Endothelial cell (in vitro differentiated cells): ENCODE measurements around the gene IL12A. TPM values are rescaled to one million over a fixed set of nuclear protein-coding genes. Genes with fewer than 3 reads are reported as not detected.

Experiments
- DNase-seq: peaks from one replicate; pipeline ENCODE4 v3.0.0; 2021; ENCODE audit warnings: low spot score
- H3K27ac Mint-ChIP-seq: one replicate; pipeline ENCODE4 v1.8.0; 2021; ENCODE audit warnings: mixed read lengths, inconsistent platforms; ENCODE audit not compliant: unreplicated experiment
- H3K27me3 Mint-ChIP-seq: one replicate; pipeline ENCODE4 v1.8.0; 2021; ENCODE audit warnings: mild to moderate bottlenecking, moderate library complexity, mixed read lengths, inconsistent platforms; ENCODE audit not compliant: unreplicated experiment
- H3K36me3 Mint-ChIP-seq: one replicate; pipeline ENCODE4 v1.8.0; 2021; ENCODE audit warnings: mild to moderate bottlenecking, low read depth, mixed read lengths, inconsistent platforms; ENCODE audit not compliant: unreplicated experiment
- H3K4me1 Mint-ChIP-seq: one replicate; pipeline ENCODE4 v1.8.0; 2021; ENCODE audit warnings: mild to moderate bottlenecking, mixed read lengths, inconsistent platforms; ENCODE audit not compliant: unreplicated experiment
- H3K4me3 Mint-ChIP-seq: one replicate; pipeline ENCODE4 v1.8.0; 2021; ENCODE audit warnings: mild to moderate bottlenecking, mixed read lengths, inconsistent platforms; ENCODE audit not compliant: unreplicated experiment
- H3K9me3 Mint-ChIP-seq: one replicate; pipeline ENCODE4 v1.8.0; 2021; ENCODE audit warnings: mixed read lengths, inconsistent platforms; ENCODE audit not compliant: unreplicated experiment
- CTCF ChIP-seq: fragments of 200-600 bp; sonication (generic); IDR thresholded peaks from one replicate; pipeline ENCODE4 v1.5.0; 2021; ENCODE audit warnings: antibody characterized with exemption; ENCODE audit not compliant: unreplicated experiment
- total RNA-seq: library from RNA; stranded (reverse); fragmentation: NEBNext Ultra II Directional; extraction: Animal tissue kit (Norgen Biotek cat#: 25700); gene quantifications from one replicate; pipeline ENCODE4 v1.2.1, GENCODE V29; 2021; ENCODE audit not compliant: unreplicated experiment

Gene IL12A
- total RNA-seq, 1 donor from 2014 or later = 0.67 TPM

DNA sequence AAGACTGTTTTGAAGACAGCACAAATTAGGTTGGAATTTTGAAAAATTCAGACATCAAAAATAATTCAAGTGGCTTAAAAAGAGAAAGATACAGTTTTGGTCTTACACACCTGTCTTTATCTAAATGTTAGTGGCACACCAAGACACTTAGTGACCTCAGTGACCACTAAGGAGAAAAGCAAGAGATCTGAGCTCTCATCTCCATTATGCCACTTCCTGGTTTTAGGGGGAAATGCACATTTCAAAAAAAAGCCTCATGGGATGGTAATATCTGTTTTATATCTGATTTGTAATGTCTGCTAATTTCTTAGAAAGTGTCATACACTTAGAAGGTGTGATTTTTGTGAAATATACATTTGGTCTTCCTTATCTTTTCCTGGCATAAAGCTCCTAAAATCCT, 16.4 kb downstream of the IL12A start:
- no peak overlapping the region for H3K4me3 Mint-ChIP-seq
- H3K27ac Mint-ChIP-seq = no peak overlapping the region
- H3K36me3 Mint-ChIP-seq = no peaks in the 10 kb centered on the region
- peaks cover 5% of the 10 kb centered on the region for H3K27me3 Mint-ChIP-seq
- H3K4me1 Mint-ChIP-seq = no peaks in the 10 kb centered on the region
- no peak for DNase-seq
- no peaks in the 10 kb centered on the region for H3K9me3 Mint-ChIP-seq
- TF ChIP-seq CTCF = no peak

- H3K9me3 Mint-ChIP-seq = no peaks in the 10 kb centered on the region
Observed at GRCh38 chr3:160006282-160007163, 17.9 kb downstream of the IL12A start.

GRCh38 chr3:160008961-160009360, 20.3 kb downstream of the IL12A start:
- no peaks in the 10 kb centered on the region for H3K36me3 Mint-ChIP-seq
- H3K4me1 Mint-ChIP-seq = no peaks in the 10 kb centered on the region
- no peak overlapping the region for H3K4me3 Mint-ChIP-seq
- no peaks in the 10 kb centered on the region for H3K27me3 Mint-ChIP-seq
- no peak overlapping the region for H3K27ac Mint-ChIP-seq
- no peak for TF ChIP-seq CTCF
- H3K9me3 Mint-ChIP-seq = no peaks in the 10 kb centered on the region
- DNase-seq = no peak

More at GRCh38 chr3:160006282-160007163, 17.9 kb downstream of the IL12A start:
- Mint-ChIP-seq H3K27ac (no peak overlapping the region), H3K4me3 (no peak overlapping the region), H3K36me3 (no peaks in the 10 kb centered on the region), H3K4me1 (no peaks in the 10 kb centered on the region), H3K27me3 (peaks cover 5% of the 10 kb centered on the region)
- peak; percentile 52 for DNase-seq
- peak; percentile 53 for TF ChIP-seq CTCF

- no peak for TF ChIP-seq CTCF
- no peaks in the 10 kb centered on the region for H3K36me3 Mint-ChIP-seq
- H3K27me3 Mint-ChIP-seq = no peaks in the 10 kb centered on the region
- H3K9me3 Mint-ChIP-seq = no peaks in the 10 kb centered on the region
- no peak overlapping the region for H3K4me3 Mint-ChIP-seq
- no peak overlapping the region for H3K27ac Mint-ChIP-seq
- no peak for DNase-seq
- H3K4me1 Mint-ChIP-seq = peaks cover 2% of the 10 kb centered on the region
Observed at GRCh38 chr3:160009525-160009924, 20.9 kb downstream of the IL12A start.

GRCh38 chr3:160010578-160010977, 21.9 kb downstream of the IL12A start:
- no peaks in the 10 kb centered on the region for H3K27me3 Mint-ChIP-seq
- H3K27ac Mint-ChIP-seq = no peak overlapping the region
- no peak for TF ChIP-seq CTCF
- no peak for DNase-seq
- peaks cover 9% of the 10 kb centered on the region for H3K4me1 Mint-ChIP-seq
- no peaks in the 10 kb centered on the region for H3K36me3 Mint-ChIP-seq
- no peaks in the 10 kb centered on the region for H3K9me3 Mint-ChIP-seq
- no peak overlapping the region for H3K4me3 Mint-ChIP-seq
